SW480 (cell line): ENCODE data around the gene PHF23.

Experiments used
- DNase-seq: peaks from one replicate; pipeline ENCODE4 v3.0.0-alpha.2; 2016; ENCODE audit warnings: low spot score

PHF23 gene

GRCh38 chr17:7203391-7203790 lies 35.9 kb downstream of the PHF23 start:
- DNase-seq = no peak

GRCh38 chr17:7196651-7197401 lies 42.4 kb downstream of the PHF23 start:
- no peak for DNase-seq

DNA sequence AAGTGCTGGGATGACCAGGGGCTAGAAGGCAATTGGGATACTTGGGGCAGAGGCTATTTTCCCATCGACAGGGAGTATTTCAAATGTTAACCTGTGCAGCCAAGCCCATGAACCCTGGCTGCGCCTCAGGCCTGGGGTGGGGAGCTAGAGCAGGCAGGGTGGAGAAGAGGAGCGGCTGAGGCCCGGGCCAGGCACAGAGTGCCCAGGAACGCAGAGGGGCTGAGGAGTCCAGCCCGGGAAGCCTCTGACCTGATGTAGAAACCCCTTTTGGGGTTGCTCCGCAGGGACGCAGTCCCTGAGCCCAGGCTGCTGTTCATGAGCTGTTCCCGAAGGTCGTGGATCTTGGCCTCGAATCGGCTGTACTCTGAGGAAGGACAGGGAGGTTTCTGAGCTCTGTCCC lies 43.3 kb downstream of the PHF23 start:
- no peak for DNase-seq

DNA sequence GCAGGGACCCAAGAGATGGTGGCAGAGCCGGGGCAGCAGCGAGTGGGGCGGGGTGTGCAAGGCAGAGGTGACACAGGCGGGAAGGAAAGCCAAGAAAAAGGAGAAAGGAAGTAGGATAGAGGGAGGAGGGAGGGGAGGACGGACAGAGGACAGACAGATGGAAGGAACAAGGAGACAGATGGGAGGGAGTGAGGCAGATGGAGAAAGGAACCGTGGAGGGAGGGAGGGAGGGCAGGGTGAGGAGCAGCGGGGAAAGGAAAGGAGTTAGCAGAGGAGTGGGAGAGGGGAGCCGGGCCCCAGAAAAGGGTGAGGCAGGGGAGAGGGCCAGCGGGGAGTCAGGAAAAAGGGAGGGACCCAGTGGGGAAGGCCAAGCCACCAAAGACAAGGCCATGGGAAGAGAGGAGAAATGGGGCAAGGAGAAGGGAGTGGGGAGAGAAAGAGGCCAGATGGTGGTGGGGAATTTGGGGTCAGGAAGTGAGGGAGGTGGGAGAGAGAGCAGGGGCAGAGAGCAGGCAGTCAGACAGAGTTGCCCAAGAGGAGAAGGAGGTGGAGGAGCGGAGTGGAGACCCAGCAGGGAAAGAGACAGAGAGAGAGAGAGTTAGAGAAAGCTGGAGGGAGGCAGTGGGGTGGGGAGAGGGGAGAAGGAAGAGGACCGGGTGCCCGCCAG lies 46.9 kb downstream of the PHF23 start:
- no peak for DNase-seq

GRCh38 chr17:7191571-7192270 lies 47.5 kb downstream of the PHF23 start:
- peak; percentile 21 for DNase-seq

DNA sequence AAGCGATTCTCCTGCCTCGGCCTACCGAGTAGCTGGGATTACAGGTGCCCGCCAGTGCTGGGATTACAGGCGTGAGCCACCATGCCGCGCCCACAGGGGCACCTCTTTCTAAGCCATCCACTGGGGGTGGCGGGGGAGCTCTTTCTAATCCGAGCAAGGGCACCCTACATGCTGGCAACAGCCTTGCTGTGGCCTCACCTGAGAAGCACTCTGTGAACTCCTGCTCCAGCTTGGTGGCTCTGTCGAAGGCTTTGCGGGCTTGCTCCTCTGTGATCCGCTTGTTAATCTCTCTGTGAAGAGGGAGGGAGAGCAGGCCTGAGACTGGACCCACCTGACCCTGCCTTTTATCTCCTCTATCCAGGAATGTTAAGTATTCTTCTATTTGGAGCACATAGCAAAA lies 48.2 kb downstream of the PHF23 start:
- no peak for DNase-seq

DNA sequence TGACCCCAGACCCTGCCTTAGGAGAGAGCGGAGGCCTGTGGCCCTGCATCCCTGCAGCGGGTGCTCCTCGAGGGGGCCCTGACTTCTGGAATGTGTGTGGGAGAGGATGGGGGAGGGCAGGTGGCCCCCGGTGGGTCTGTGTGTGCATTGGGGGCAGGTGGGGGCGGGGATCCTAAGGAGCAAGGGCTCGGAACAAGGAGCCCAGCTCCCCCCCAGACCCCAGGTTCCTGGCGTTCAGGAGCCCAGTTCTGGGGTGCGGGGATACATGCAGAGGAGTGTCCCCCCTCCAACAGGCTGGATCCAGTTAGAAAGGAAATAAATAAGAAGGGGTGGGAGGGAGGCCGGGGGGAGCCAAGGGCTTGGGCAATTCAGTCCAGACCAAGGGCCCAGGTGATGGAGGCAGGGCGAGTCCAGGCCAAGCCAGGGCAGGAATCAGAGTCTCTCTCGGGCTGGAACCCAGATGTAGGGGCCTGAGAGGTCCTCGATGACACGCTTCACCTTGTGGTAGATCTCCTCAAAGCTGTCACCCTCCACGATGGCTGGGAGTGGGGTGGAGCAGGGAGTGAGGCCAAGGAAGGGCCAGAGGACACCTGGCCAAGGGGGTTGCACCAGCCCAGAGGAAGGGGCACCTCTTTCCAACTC lies 48.9 kb downstream of the PHF23 start:
- no peak for DNase-seq

DNA sequence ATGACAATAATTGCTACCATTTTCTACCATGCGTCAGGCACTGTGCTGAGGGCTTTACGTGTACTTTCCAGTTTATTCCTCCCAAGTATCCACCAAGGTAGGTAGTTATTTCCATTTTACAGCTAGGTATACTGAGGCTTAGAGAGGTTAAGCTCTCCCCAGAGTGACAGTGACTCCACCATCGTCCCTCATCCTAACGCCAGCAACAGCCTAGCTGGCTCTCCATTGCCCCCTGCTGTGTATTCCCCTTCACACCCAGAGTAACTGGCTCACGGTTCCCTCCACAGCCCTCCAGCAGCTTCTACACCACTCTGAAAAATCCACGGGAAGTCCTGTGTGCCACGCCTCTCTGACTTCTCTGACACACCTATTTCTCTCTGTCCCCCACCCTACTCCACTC lies 53.0 kb downstream of the PHF23 start:
- peak; percentile 21 for DNase-seq
